ENCODE data around the gene PPP2R5E.

- no peak for TF ChIP-seq CTCF (IDR thresholded peaks at IDR 0.05; ENCODE audit: low read depth, low read length)
- no peak for TF ChIP-seq POLR2A (IDR thresholded peaks at IDR 0.05; ENCODE audit: extremely low read depth, insufficient read length)
- TF ChIP-seq MAX (IDR thresholded peaks at IDR 0.05; ENCODE audit: low read depth, low read length): no peak
- no peak for TF ChIP-seq MYC (IDR thresholded peaks at IDR 0.05; ENCODE audit: low read depth, low read length)
These were observed 110.2 kb downstream of the PPP2R5E start for GRCh38 chr14:63432888-63433552.

Measured in NB4 (cell line).